ENCODE results near the gene SKAP2. TPM values are rescaled to one million over a fixed set of nuclear protein-coding genes. Genes with fewer than 3 reads are reported as not detected.

Gene SKAP2
- total RNA-seq, 1 experiment from 2014 or later = 66.8 TPM

- Histone ChIP-seq H3K9me3 (ENCODE audit: control insufficient read depth, insufficient read depth, low read depth, low read length) (no peaks in the 10 kb centered on the region), H3K27ac (ENCODE audit: low read length) (no peak overlapping the region), H3K4me1 (ENCODE audit: control insufficient read depth, insufficient read depth, low read length) (peaks cover 6% of the 10 kb centered on the region; the same call in 1 of the 2 replicates), H3K4me3 (ENCODE audit: low read depth in 2 of 2, low read length in 2 of 2) (no peak overlapping the region), H3K36me3 (ENCODE audit: control insufficient read depth, insufficient read depth, low read length) (no peaks in the 10 kb centered on the region), H3K27me3 (ENCODE audit: control insufficient read depth, insufficient read depth, low read length) (no peaks in the 10 kb centered on the region)
- in situ Hi-C loops (cut with HindIII; ENCODE audit: low pct_unique_long_range_greater_than_20kb, low sequenced_read_pairs) (no loop called here), intact Hi-C loops (cut with micrococcal nuclease; ENCODE audit: unreplicated experiment) (no loop called here)
- ATAC-seq (no peak), DNase-seq (ENCODE audit: low read depth, low spot score) (no peak)
- ChIA-PET POLR2A (interaction anchor here (0.6 kb wide), 2 partner anchors 250 to 796 kb away, joined by 3 to 12 read pairs; no protein-coding TSS in a partner anchor), CTCF (no interaction called here)
- no TSS peak for BruUV-seq (replicated peaks)
- no peak for TF ChIP-seq POLR2AphosphoS5 (IDR thresholded peaks at IDR 0.05; ENCODE audit: low read depth, low read length)
- no peak for TF ChIP-seq TCF7L2 (IDR thresholded peaks at IDR 0.05; ENCODE audit: low read depth, low read length)
- no peak for TF ChIP-seq REST (IDR thresholded peaks at IDR 0.05; ENCODE audit: insufficient read depth in 1 of 2, low read depth in 2 of 2, low read length in 1 of 2)
- no peak for TF ChIP-seq SIN3A (IDR thresholded peaks at IDR 0.05; ENCODE audit: borderline replicate concordance, insufficient read depth, low read depth, low read length)
- no peak for TF ChIP-seq CTCF (IDR thresholded peaks at IDR 0.05)
Measured at GRCh38 chr7:26690135-26690805, 174.1 kb downstream of the SKAP2 start.

GRCh38 chr7:26688936-26689506, 175.4 kb downstream of the SKAP2 start:
- no TSS peak for BruUV-seq (replicated peaks)
- ATAC-seq (no peak), DNase-seq (ENCODE audit: low read depth, low spot score) (no peak)
- in situ Hi-C loops (cut with HindIII; ENCODE audit: low pct_unique_long_range_greater_than_20kb, low sequenced_read_pairs) = no loop called here
- no peaks in the 10 kb centered on the region for H3K27me3 ChIP-seq (ENCODE audit: control insufficient read depth, insufficient read depth, low read length)
- no peaks in the 10 kb centered on the region for H3K36me3 ChIP-seq (ENCODE audit: control insufficient read depth, insufficient read depth, low read length)
- POLR2A ChIA-PET = no interaction called here
- TF ChIP-seq TCF7L2 (IDR thresholded peaks at IDR 0.05; ENCODE audit: low read depth, low read length) (no peak), SIN3A (IDR thresholded peaks at IDR 0.05; ENCODE audit: borderline replicate concordance, insufficient read depth, low read depth, low read length) (no peak)
- no peaks in the 10 kb centered on the region for H3K9me3 ChIP-seq (ENCODE audit: control insufficient read depth, insufficient read depth, low read depth, low read length)
- intact Hi-C loops (cut with micrococcal nuclease; ENCODE audit: unreplicated experiment) = no loop called here
- H3K4me3 ChIP-seq (ENCODE audit: low read depth in 2 of 2, low read length in 2 of 2) = no peak overlapping the region
- no peak overlapping the region for H3K27ac ChIP-seq (ENCODE audit: low read length)
- CTCF ChIA-PET = no interaction called here
- peaks cover 6% of the 10 kb centered on the region; the same call in 1 of the 2 replicates for H3K4me1 ChIP-seq (ENCODE audit: control insufficient read depth, insufficient read depth, low read length)

GRCh38 chr7:26688388-26688787, 176.0 kb downstream of the SKAP2 start:
- TF ChIP-seq TCF7L2 (IDR thresholded peaks at IDR 0.05; ENCODE audit: low read depth, low read length) = no peak
- TF ChIP-seq SIN3A (IDR thresholded peaks at IDR 0.05; ENCODE audit: borderline replicate concordance, insufficient read depth, low read depth, low read length) = no peak
- TF ChIP-seq REST (IDR thresholded peaks at IDR 0.05; ENCODE audit: insufficient read depth in 1 of 2, low read depth in 2 of 2, low read length in 1 of 2) = no peak
- no peak for TF ChIP-seq CTCF (IDR thresholded peaks at IDR 0.05)
- no peak for TF ChIP-seq POLR2AphosphoS5 (IDR thresholded peaks at IDR 0.05; ENCODE audit: low read depth, low read length)
- Histone ChIP-seq H3K4me1 (ENCODE audit: control insufficient read depth, insufficient read depth, low read length) (peaks cover 6% of the 10 kb centered on the region; the same call in 1 of the 2 replicates), H3K27ac (ENCODE audit: low read length) (no peak overlapping the region), H3K4me3 (ENCODE audit: low read depth in 2 of 2, low read length in 2 of 2) (no peak overlapping the region), H3K27me3 (ENCODE audit: control insufficient read depth, insufficient read depth, low read length) (no peaks in the 10 kb centered on the region), H3K9me3 (ENCODE audit: control insufficient read depth, insufficient read depth, low read depth, low read length) (no peaks in the 10 kb centered on the region), H3K36me3 (ENCODE audit: control insufficient read depth, insufficient read depth, low read length) (no peaks in the 10 kb centered on the region)
- BruUV-seq (replicated peaks) = no TSS peak
- ChIA-PET POLR2A (no interaction called here), CTCF (no interaction called here)
- ATAC-seq = no peak
- intact Hi-C loops (cut with micrococcal nuclease; ENCODE audit: unreplicated experiment) = no loop called here
- no peak for DNase-seq (ENCODE audit: low read depth, low spot score)
- in situ Hi-C loops (cut with HindIII; ENCODE audit: low pct_unique_long_range_greater_than_20kb, low sequenced_read_pairs) = no loop called here

Data from Panc1 (cell line).